MM.1S (cell line): ENCODE data around the gene FXYD3.

Experiments used
- DNase-seq: peaks from one replicate; pipeline ENCODE4 v3.0.0-alpha.2; 2015
- H2AFZ ChIP-seq: fragments of 300-600 bp; sonication (generic); 2 replicates; pipeline ENCODE4 v1.6.0; 2016; ENCODE audit warnings: antibody characterized with exemption, low read length
- H3F3A ChIP-seq: fragments of 300-600 bp; sonication (generic); 2 replicates; pipeline ENCODE4 v1.6.1; 2016; ENCODE audit warnings: mild to moderate bottlenecking, antibody characterized with exemption, low read length, moderate library complexity, mixed read lengths; ENCODE audit not compliant: insufficient read depth
- H3K27ac ChIP-seq: fragments of 300-600 bp; sonication (generic); 2 replicates; pipeline ENCODE4 v1.5.1; 2016; ENCODE audit warnings: mild to moderate bottlenecking, low read length
- H3K27me3 ChIP-seq: fragments of 300-600 bp; sonication (generic); replicated peaks from 2 replicates; pipeline ENCODE4 v1.6.0; 2016; ENCODE audit warnings: low read length; ENCODE audit not compliant: insufficient read depth
- H3K36me3 ChIP-seq: fragments of 300-600 bp; sonication (generic); replicated peaks from 2 replicates; pipeline ENCODE4 v1.6.1; 2016; ENCODE audit warnings: mild to moderate bottlenecking, low read length, mixed read lengths; ENCODE audit not compliant: insufficient read depth
- H3K4me1 ChIP-seq: fragments of 300-600 bp; sonication (generic); 2 replicates; pipeline ENCODE4 v1.6.1; 2016; ENCODE audit warnings: low read length, mixed read lengths
- H3K4me2 ChIP-seq: fragments of 300-600 bp; sonication (generic); 2 replicates; pipeline ENCODE4 v1.6.0; 2016; ENCODE audit warnings: low read depth, low read length
- H3K4me3 ChIP-seq: fragments of 300-600 bp; sonication (generic); 2 replicates; pipeline ENCODE4 v1.5.1; 2016; ENCODE audit warnings: low read length, mixed read lengths
- H3K79me2 ChIP-seq: fragments of 300-600 bp; sonication (generic); 2 replicates; pipeline ENCODE4 v1.6.1; 2016; ENCODE audit warnings: mixed run types, low read length, mixed read lengths
- H3K9ac ChIP-seq: fragments of 300-600 bp; sonication (generic); 2 replicates; pipeline ENCODE4 v1.6.1; 2016; ENCODE audit warnings: low read length, mixed read lengths
- H3K9me2 ChIP-seq: fragments of 300-600 bp; sonication (generic); replicated peaks from 2 replicates; pipeline ENCODE4 v1.6.1; 2016; ENCODE audit warnings: mild to moderate bottlenecking, low read length, mixed read lengths; ENCODE audit not compliant: insufficient read depth
- H3K9me3 ChIP-seq: fragments of 300-600 bp; sonication (generic); replicated peaks from 2 replicates; pipeline ENCODE4 v1.6.1; 2016; ENCODE audit warnings: mild to moderate bottlenecking, low read length, mixed read lengths; ENCODE audit not compliant: insufficient read depth
- H4K20me1 ChIP-seq: fragments of 300-600 bp; sonication (generic); 2 replicates; pipeline ENCODE4 v1.6.1; 2016; ENCODE audit warnings: mild to moderate bottlenecking, low read length, moderate library complexity, mixed read lengths; ENCODE audit not compliant: insufficient read depth
- CTCF ChIP-seq: fragments of 300-600 bp; sonication (generic); IDR thresholded peaks from 2 replicates; pipeline ENCODE4 v1.5.1; 2016; ENCODE audit warnings: antibody characterized with exemption, low read length, mixed read lengths
- EZH2 ChIP-seq: fragments of 300-600 bp; sonication (generic); optimal IDR thresholded peaks from 2 replicates; pipeline ENCODE3; 2017; ENCODE audit warnings: low read depth, mild to moderate bottlenecking, antibody characterized with exemption, low read length, mixed read lengths
- EZH2phosphoT487 ChIP-seq: fragments of 300-600 bp; sonication (generic); IDR thresholded peaks from 2 replicates; pipeline ENCODE4 v1.6.1; 2018; ENCODE audit warnings: antibody characterized with exemption, low read length

The FXYD3 gene

GRCh38 chr19:35136977-35137702 is 21.5 kb downstream of the FXYD3 start:
- Histone ChIP-seq H3K79me2 (no peaks in the 10 kb centered on the region), H3K27ac (no peak overlapping the region), H3K9me2 (no peaks in the 10 kb centered on the region), H3K27me3 (peaks cover 50% of the 10 kb centered on the region), H3K9ac (no peak overlapping the region), H3K4me1 (peaks cover 15% of the 10 kb centered on the region), H3K4me3 (no peak overlapping the region), H3K4me2 (no peak overlapping the region), H3K9me3 (no peaks in the 10 kb centered on the region), H3F3A (0 out of 2 replicates have a peak, but pooled peaks cover 5% of the 10 kb centered on the region), H4K20me1 (no peaks in the 10 kb centered on the region), H2AFZ (no peak overlapping the region), H3K36me3 (no peaks in the 10 kb centered on the region)
- DNase-seq, result no peak
- TF ChIP-seq EZH2, result no peak
- no peak for TF ChIP-seq EZH2phosphoT487
- no peak for TF ChIP-seq CTCF

GRCh38 chr19:35138305-35138892 is 22.8 kb downstream of the FXYD3 start, which contains the start of gene FXYD1:
FXYD1 (plus strand) TSS chr19:35138824; CDS start chr19:35140080, 1,256 bp downstream.
- DNase-seq, result no peak
- no peaks in the 10 kb centered on the region for H4K20me1 ChIP-seq
- no peaks in the 10 kb centered on the region for H3K9me2 ChIP-seq
- H3K27ac ChIP-seq, result no peak within 1 kb of the TSS
- no peaks in the 10 kb centered on the region for H3K9me3 ChIP-seq
- H3K27me3 ChIP-seq, result peaks cover 48% of the 10 kb centered on the region
- H3K79me2 ChIP-seq, result no peaks in the 10 kb centered on the region
- 0 out of 2 replicates have a peak, but pooled peaks cover 5% of the 10 kb centered on the region for H3F3A ChIP-seq
- no peaks in the 10 kb centered on the region for H3K36me3 ChIP-seq
- peaks cover 23% of the 10 kb centered on the region for H3K4me1 ChIP-seq
- no peak within 1 kb of the TSS for H3K4me3 ChIP-seq
- H3K9ac ChIP-seq, result no peak within 1 kb of the TSS
- H3K4me2 ChIP-seq, result no peak within 1 kb of the TSS
- TF ChIP-seq EZH2 (no peak), EZH2phosphoT487 (no peak), CTCF (no peak)
- H2AFZ ChIP-seq, result no peak within 1 kb of the TSS

GRCh38 chr19:35140207-35140961 is 24.8 kb downstream of the FXYD3 start:
- H4K20me1 ChIP-seq, result no peaks in the 10 kb centered on the region
- H2AFZ ChIP-seq, result no peak overlapping the region
- no peaks in the 10 kb centered on the region for H3K79me2 ChIP-seq
- no peak for TF ChIP-seq EZH2phosphoT487
- TF ChIP-seq EZH2, result no peak
- no peak for TF ChIP-seq CTCF
- H3F3A ChIP-seq, result peaks cover 8% of the 10 kb centered on the region; the same call in 1 of the 2 replicates
- H3K9me2 ChIP-seq, result no peaks in the 10 kb centered on the region
- H3K4me1 ChIP-seq, result peaks cover 19% of the 10 kb centered on the region
- H3K4me2 ChIP-seq, result peak overlapping the region; percentile 34; the same call in 1 of the 2 replicates
- no peak overlapping the region for H3K9ac ChIP-seq
- no peaks in the 10 kb centered on the region for H3K36me3 ChIP-seq
- no peak overlapping the region for H3K27ac ChIP-seq
- peaks cover 59% of the 10 kb centered on the region for H3K27me3 ChIP-seq
- H3K9me3 ChIP-seq, result no peaks in the 10 kb centered on the region
- DNase-seq, result no peak
- no peak overlapping the region for H3K4me3 ChIP-seq
